Mesenchymal stem cell (in vitro differentiated cells and primary cell): ENCODE measurements around the gene CTNNA3.

Experiments used
- DNase-seq: peaks from one replicate; pipeline ENCODE4 v3.0.0-alpha.2; 2013
- H2AFZ ChIP-seq: one replicate; pipeline ENCODE4 v1.6.1; 2013; ENCODE audit warnings: low read depth, mild to moderate bottlenecking, control low read depth, inconsistent platforms, low read length, moderate library complexity
- H2AK5ac ChIP-seq: 2 replicates; pipeline ENCODE4 v1.6.1; 2013; ENCODE audit warnings: low read length, moderate library complexity, mild to moderate bottlenecking, inconsistent platforms; ENCODE audit not compliant: severe bottlenecking
- H2BK120ac ChIP-seq: one replicate; pipeline ENCODE4 v1.6.1; 2013; ENCODE audit warnings: low read depth, mild to moderate bottlenecking, inconsistent platforms, low read length, moderate library complexity
- H2BK12ac ChIP-seq, 2 experiments: one replicate each; pipeline ENCODE4 v1.6.1; 2013; ENCODE audit warnings: inconsistent platforms in 2 of 2, low read length in 2 of 2, mild to moderate bottlenecking in 2 of 2, moderate library complexity in 2 of 2, control low read depth in 1 of 2
- H2BK15ac ChIP-seq: one replicate; pipeline ENCODE4 v1.6.1; 2013; ENCODE audit warnings: mild to moderate bottlenecking, low read depth, inconsistent platforms; ENCODE audit not compliant: poor library complexity, severe bottlenecking
- H2BK5ac ChIP-seq: 2 replicates; pipeline ENCODE4 v1.6.1; 2013; ENCODE audit warnings: low read depth, mild to moderate bottlenecking, low read length, control low read depth, inconsistent platforms; ENCODE audit not compliant: poor library complexity, severe bottlenecking
- H3K14ac ChIP-seq, 2 experiments: one replicate each; pipeline ENCODE4 v1.6.1; 2013; ENCODE audit warnings: inconsistent platforms in 2 of 2, low read length in 2 of 2, control low read depth in 1 of 2, mild to moderate bottlenecking in 1 of 2, moderate library complexity in 1 of 2
- H3K18ac ChIP-seq, 2 experiments: one replicate each; pipeline ENCODE4 v1.6.1; 2013; ENCODE audit warnings: inconsistent platforms in 2 of 2, low read length in 2 of 2, control low read depth in 1 of 2, low read depth in 1 of 2, mild to moderate bottlenecking in 1 of 2
- H3K23ac ChIP-seq, 2 experiments: one replicate each; pipeline ENCODE4 v1.6.1; 2013; ENCODE audit warnings: inconsistent platforms in 2 of 2, low read length in 2 of 2, mild to moderate bottlenecking in 2 of 2, moderate library complexity in 2 of 2, control low read depth in 1 of 2
- H3K27ac ChIP-seq: 2 replicates; pipeline ENCODE4 v1.5.1; 2013; ENCODE audit warnings: mild to moderate bottlenecking, moderate library complexity, low read length, control low read depth, inconsistent platforms; ENCODE audit not compliant: poor library complexity, severe bottlenecking
- H3K27me3 ChIP-seq, 2 experiments: 2 replicates each; pipeline versions ENCODE4 v1.6.1 to v1.7.0; 2013; ENCODE audit warnings: low read length in 2 of 2, mild to moderate bottlenecking in 2 of 2, moderate library complexity in 2 of 2, control low read depth in 1 of 2, inconsistent platforms in 1 of 2; ENCODE audit not compliant: control insufficient read depth in 1 of 2, insufficient read depth in 1 of 2
- H3K36me3 ChIP-seq, 2 experiments: 2 replicates each; pipeline versions ENCODE4 v1.6.1 to v1.7.0; 2013; ENCODE audit warnings: low read length in 2 of 2, control low read depth in 1 of 2, inconsistent platforms in 1 of 2, low read depth in 1 of 2, mild to moderate bottlenecking in 1 of 2; ENCODE audit not compliant: insufficient read depth in 2 of 2, control insufficient read depth in 1 of 2
- H3K4ac ChIP-seq, 2 experiments: one replicate each; pipeline ENCODE4 v1.6.1; 2013; ENCODE audit warnings: inconsistent platforms in 2 of 2, low read length in 2 of 2, mild to moderate bottlenecking in 2 of 2, moderate library complexity in 2 of 2, control low read depth in 1 of 2, low read depth in 1 of 2
- H3K4me1 ChIP-seq: 2 replicates; pipeline ENCODE4 v1.6.1; 2013; ENCODE audit warnings: low read depth, low read length, control low read depth; ENCODE audit not compliant: control insufficient read depth, insufficient read depth
- H3K4me2 ChIP-seq: 2 replicates; pipeline ENCODE4 v1.6.1; 2013; ENCODE audit warnings: low read length, mild to moderate bottlenecking, inconsistent platforms; ENCODE audit not compliant: poor library complexity, severe bottlenecking
- H3K4me3 ChIP-seq, 2 experiments: 2 replicates each; pipeline versions ENCODE4 v1.5.1 to v1.7.0; 2013; ENCODE audit warnings: low read length in 2 of 2, mild to moderate bottlenecking in 2 of 2, control low read depth in 1 of 2, low read depth in 1 of 2; ENCODE audit not compliant: insufficient read depth in 1 of 2
- H3K79me1 ChIP-seq: replicated peaks from 2 replicates; pipeline ENCODE4 v1.6.1; 2013; ENCODE audit warnings: mild to moderate bottlenecking, control low read depth, low read length, inconsistent platforms; ENCODE audit not compliant: poor library complexity, severe bottlenecking
- H3K9ac ChIP-seq: 2 replicates; pipeline ENCODE4 v1.7.0; 2013; ENCODE audit warnings: mild to moderate bottlenecking, low read length, moderate library complexity
- H3K9me3 ChIP-seq: 2 replicates; pipeline ENCODE4 v1.7.0; 2013; ENCODE audit warnings: mild to moderate bottlenecking, low read length; ENCODE audit not compliant: control insufficient read depth
- H4K8ac ChIP-seq: one replicate; pipeline ENCODE4 v1.6.1; 2013; ENCODE audit warnings: inconsistent platforms, mild to moderate bottlenecking, low read length, moderate library complexity
- H4K91ac ChIP-seq: one replicate; pipeline ENCODE4 v1.6.1; 2013; ENCODE audit warnings: mild to moderate bottlenecking, low read length, inconsistent platforms
- WGBS: methylation state at CpG from one replicate; pipeline ENCODE4 v1.1.7; 2013; ENCODE audit warnings: mixed read lengths; 5-methylcytosine and 5-hydroxymethylcytosine counted together

CTNNA3 gene

GRCh38 chr10:67487199-67487598 is 208.8 kb downstream of the CTNNA3 start:
- no peak overlapping the region for H3K23ac ChIP-seq
- no peak overlapping the region for H3K4ac ChIP-seq
- no peak overlapping the region for H2AK5ac ChIP-seq
- no peak overlapping the region for H2BK5ac ChIP-seq
- no peak overlapping the region for H4K91ac ChIP-seq
- no peaks in the 10 kb centered on the region for H3K36me3 ChIP-seq
- no peak overlapping the region for H4K8ac ChIP-seq
- H2BK12ac ChIP-seq = no peak overlapping the region
- no peak overlapping the region for H3K9ac ChIP-seq
- H3K79me1 ChIP-seq = no peaks in the 10 kb centered on the region
- H3K9me3 ChIP-seq = peaks cover 3% of the 10 kb centered on the region
- DNase-seq = no peak
- no peaks in the 10 kb centered on the region for H3K4me1 ChIP-seq
- H3K18ac ChIP-seq = no peak overlapping the region
- H3K27ac ChIP-seq = no peak overlapping the region
- WGBS = 79% methylated on average over 2 of the region's 3 CpGs
- H2AFZ ChIP-seq = no peak overlapping the region
- H3K27me3 ChIP-seq = no peaks in the 10 kb centered on the region
- H3K4me3 ChIP-seq = no peak overlapping the region
- no peak overlapping the region for H3K14ac ChIP-seq
- H2BK120ac ChIP-seq = no peak overlapping the region
- no peak overlapping the region for H3K4me2 ChIP-seq
- no peak overlapping the region for H2BK15ac ChIP-seq

- WGBS = 80% methylated on average over 1 of the region's 1 CpG
- no peak overlapping the region for H3K4me2 ChIP-seq
- H3K23ac ChIP-seq = no peak overlapping the region
These were observed 218.1 kb downstream of the CTNNA3 start for GRCh38 chr10:67477868-67478267.

GRCh38 chr10:67476201-67476600 is 219.8 kb downstream of the CTNNA3 start:
- Histone ChIP-seq H3K79me1 (no peaks in the 10 kb centered on the region), H2BK120ac (no peak overlapping the region), H3K9me3 (peaks cover 28% of the 10 kb centered on the region), H2BK12ac (no peak overlapping the region), H3K4me2 (no peak overlapping the region), H4K91ac (no peak overlapping the region), H3K4me1 (no peaks in the 10 kb centered on the region), H3K18ac (no peak overlapping the region), H4K8ac (no peak overlapping the region), H2AFZ (no peak overlapping the region), H3K9ac (no peak overlapping the region), H3K4me3 (no peak overlapping the region), H2BK15ac (no peak overlapping the region), H3K27me3 (no peaks in the 10 kb centered on the region), H3K14ac (no peak overlapping the region), H2BK5ac (no peak overlapping the region), H3K23ac (no peak overlapping the region), H2AK5ac (no peak overlapping the region), H3K27ac (no peak overlapping the region), H3K4ac (no peak overlapping the region), H3K36me3 (no peaks in the 10 kb centered on the region)
- no peak for DNase-seq
- WGBS = 75% methylated on average over 4 of the region's 4 CpGs

More at GRCh38 chr10:67477868-67478267, 218.1 kb downstream of the CTNNA3 start:
- H3K36me3 ChIP-seq = no peaks in the 10 kb centered on the region
- no peak for DNase-seq
- H3K4me3 ChIP-seq = no peak overlapping the region
- H3K27ac ChIP-seq = no peak overlapping the region
- H3K14ac ChIP-seq = no peak overlapping the region
- no peak overlapping the region for H2BK12ac ChIP-seq
- no peaks in the 10 kb centered on the region for H3K27me3 ChIP-seq
- H3K4me1 ChIP-seq = no peaks in the 10 kb centered on the region
- no peak overlapping the region for H2BK5ac ChIP-seq
- no peak overlapping the region for H3K4ac ChIP-seq
- no peak overlapping the region for H4K91ac ChIP-seq
- H2BK120ac ChIP-seq = no peak overlapping the region
- H2AK5ac ChIP-seq = no peak overlapping the region
- peaks cover 28% of the 10 kb centered on the region for H3K9me3 ChIP-seq
- no peak overlapping the region for H3K18ac ChIP-seq
- H2BK15ac ChIP-seq = no peak overlapping the region
- no peak overlapping the region for H4K8ac ChIP-seq
- no peak overlapping the region for H3K9ac ChIP-seq
- H2AFZ ChIP-seq = no peak overlapping the region
- H3K79me1 ChIP-seq = no peaks in the 10 kb centered on the region

- Histone ChIP-seq H4K91ac (no peak overlapping the region), H3K4me3 (no peak overlapping the region), H3K27ac (no peak overlapping the region), H3K4me1 (no peaks in the 10 kb centered on the region), H2AFZ (no peak overlapping the region), H2BK15ac (no peak overlapping the region), H2BK120ac (no peak overlapping the region), H3K36me3 (no peaks in the 10 kb centered on the region), H2AK5ac (no peak overlapping the region), H3K27me3 (no peaks in the 10 kb centered on the region), H3K4ac (no peak overlapping the region), H3K14ac (no peak overlapping the region), H3K9ac (no peak overlapping the region), H4K8ac (no peak overlapping the region), H2BK5ac (no peak overlapping the region), H3K4me2 (no peak overlapping the region), H3K18ac (no peak overlapping the region), H3K23ac (no peak overlapping the region), H3K79me1 (no peaks in the 10 kb centered on the region), H3K9me3 (peaks cover 20% of the 10 kb centered on the region), H2BK12ac (no peak overlapping the region)
- WGBS = 85% methylated on average over 2 of the region's 3 CpGs
- DNase-seq = no peak
These were observed 222.0 kb downstream of the CTNNA3 start for GRCh38 chr10:67473850-67474633.
